Right lobe of liver (tissue), 4 donors: Measurements from ENCODE around the gene ZCCHC14.

Experiments used
- POLR2A ChIP-seq: fragments of 450-650 bp; IDR thresholded peaks from one replicate; pipeline ENCODE4 v1.6.1; 2017; ENCODE audit warnings: antibody characterized with exemption, mild to moderate bottlenecking
- TF ChIP-seq, protein P1 (sequence below), 4 donors: fragments of 200-600 bp in 3 of 4; fragments of 450-650 bp in 1 of 4; IDR thresholded peaks; one replicate each; pipeline versions ENCODE4 v1.5.1 to v1.8.0; 2016 to 2022; ENCODE audit warnings: antibody characterized with exemption in 4 of 4, mild to moderate bottlenecking in 2 of 4
- donor health status: DM: no; HTN: no; CAD: no.
- donor health status: DM: no; HTN: no; CAD: no.
- donor health status: DM: no; HTN: yes; CAD: no.

DNA sequence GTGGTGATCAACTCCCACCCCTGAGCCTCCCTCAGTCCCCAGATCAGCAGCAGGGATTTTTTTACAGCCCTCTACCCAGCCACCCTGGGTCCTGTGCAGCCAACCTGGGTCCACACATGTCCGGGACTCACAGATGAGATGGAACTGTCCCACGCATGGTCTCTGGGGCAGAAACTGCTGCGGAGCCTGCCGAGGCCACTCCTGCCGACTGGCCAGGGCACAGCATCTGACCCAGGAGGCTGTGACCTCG, 48.0 kb upstream of the ZCCHC14 start:
- TF ChIP-seq, protein P1, sequence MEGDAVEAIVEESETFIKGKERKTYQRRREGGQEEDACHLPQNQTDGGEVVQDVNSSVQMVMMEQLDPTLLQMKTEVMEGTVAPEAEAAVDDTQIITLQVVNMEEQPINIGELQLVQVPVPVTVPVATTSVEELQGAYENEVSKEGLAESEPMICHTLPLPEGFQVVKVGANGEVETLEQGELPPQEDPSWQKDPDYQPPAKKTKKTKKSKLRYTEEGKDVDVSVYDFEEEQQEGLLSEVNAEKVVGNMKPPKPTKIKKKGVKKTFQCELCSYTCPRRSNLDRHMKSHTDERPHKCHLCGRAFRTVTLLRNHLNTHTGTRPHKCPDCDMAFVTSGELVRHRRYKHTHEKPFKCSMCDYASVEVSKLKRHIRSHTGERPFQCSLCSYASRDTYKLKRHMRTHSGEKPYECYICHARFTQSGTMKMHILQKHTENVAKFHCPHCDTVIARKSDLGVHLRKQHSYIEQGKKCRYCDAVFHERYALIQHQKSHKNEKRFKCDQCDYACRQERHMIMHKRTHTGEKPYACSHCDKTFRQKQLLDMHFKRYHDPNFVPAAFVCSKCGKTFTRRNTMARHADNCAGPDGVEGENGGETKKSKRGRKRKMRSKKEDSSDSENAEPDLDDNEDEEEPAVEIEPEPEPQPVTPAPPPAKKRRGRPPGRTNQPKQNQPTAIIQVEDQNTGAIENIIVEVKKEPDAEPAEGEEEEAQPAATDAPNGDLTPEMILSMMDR (IDR thresholded peaks at IDR 0.05) = no peak
- no peak for TF ChIP-seq POLR2A
